ENCODE measurements around the gene LYZ.

LYZ gene

GRCh38 chr12:69388371-69388770 lies 40.2 kb downstream of the LYZ start:
- DNase-seq (ENCODE audit: low read depth): no peak

- no peak for DNase-seq (ENCODE audit: low read depth)
These were observed 41.6 kb downstream of the LYZ start for GRCh38 chr12:69389831-69390230.

- DNase-seq (ENCODE audit: low read depth): no peak
These were observed 44.2 kb downstream of the LYZ start for GRCh38 chr12:69392179-69392928.

- DNase-seq (ENCODE audit: low read depth): no peak
These were observed 47.9 kb downstream of the LYZ start for GRCh38 chr12:69396041-69396440.

GRCh38 chr12:69396963-69397362 lies 48.8 kb downstream of the LYZ start:
- no peak for DNase-seq (ENCODE audit: low read depth)

- no peak for DNase-seq (ENCODE audit: low read depth)
These were observed 49.8 kb downstream of the LYZ start for GRCh38 chr12:69397978-69398377.

- DNase-seq (ENCODE audit: low read depth): no peak
These were observed 53.8 kb downstream of the LYZ start for GRCh38 chr12:69401940-69402339.
